Measurements from ENCODE around the gene RARA. TPM values are rescaled to one million over a fixed set of nuclear protein-coding genes. Genes with fewer than 3 reads are reported as not detected.

Gene RARA
- total RNA-seq (2012; rRNA removed) (7.2 and 9.0 TPM in 2 replicates), polyA plus RNA-seq (2012; rRNA removed) (12.7 and 13.6 TPM in 2 replicates), Bru-seq, nascent RNA (percentile 56 among the genes with signal in this experiment), BruChase-seq, experiment 1, labeled RNA remaining after a 6-hour chase (percentile 57 among the genes with signal in this experiment), BruChase-seq, experiment 2, labeled RNA remaining after a 2-hour chase (percentile 57 among the genes with signal in this experiment)
- polyA plus RNA-seq (2012; cell fraction: cytosol; rRNA removed): 11.3 and 18.9 TPM in 2 replicates
- polyA plus RNA-seq (2012; cell fraction: nucleus; rRNA removed; ENCODE audit: low replicate concordance): 11.5 and 14.7 TPM in 2 replicates
- long read RNA-seq, transcript RARA-202 (8 exons, 2,285 nt): major isoform, 10 of 16 reads
- long read RNA-seq, partial matches to known transcripts: 4 of 16 reads
- long read RNA-seq, other reads (novel, unspliced or antisense): 2 of 16 reads

- H3K18ac ChIP-seq (ENCODE audit: low read depth, low read length): peak within 1 kb of the TSS; percentile 5
- peak within 1 kb of the TSS; percentile 39; the same call in 1 of the 2 replicates for H4K91ac ChIP-seq (ENCODE audit: insufficient read depth, low read depth, low read length)
- H2BK20ac ChIP-seq (ENCODE audit: low read depth, low read length): peak within 1 kb of the TSS; percentile 45
- no peak within 1 kb of the TSS; the same call in 1 of the 2 replicates for H3K27ac ChIP-seq (ENCODE audit: insufficient read depth, low read length)
- H3K36me3 ChIP-seq (ENCODE audit: control insufficient read depth, insufficient read depth, low read length): no peaks in the 10 kb centered on the region
- H2BK5ac ChIP-seq (ENCODE audit: low read depth, low read length, poor library complexity, severe bottlenecking): no peak within 1 kb of the TSS
- in situ Hi-C loops (cut with MboI; ENCODE audit: low sequenced_read_pairs) (no loop called here), intact Hi-C loops (cut with micrococcal nuclease) (no loop called here), dilution Hi-C loops (cut with HindIII; ENCODE audit: low sequenced_read_pairs, unreplicated experiment) (no loop called here)
- ChIA-PET POLR2A (ENCODE audit: unreplicated experiment) (interaction anchor here (0.5 to 0.9 kb wide), 2 partner anchors 52 to 56 kb away, joined by 3 to 5 read pairs; partner anchors contain the start of gene GJD3), CTCF (interaction anchor here (1.0 kb wide), 1 partner anchor 8 kb away, joined by 3 read pairs; no protein-coding TSS in a partner anchor)
- H3K9me1 ChIP-seq (ENCODE audit: insufficient read depth, low read length): peaks cover 23% of the 10 kb centered on the region
- peak within 1 kb of the TSS; percentile 57; the same call in 1 of the 2 replicates for H2BK120ac ChIP-seq (ENCODE audit: low read depth, low read length)
- peak within 1 kb of the TSS; percentile 88 for H2AFZ ChIP-seq (replicated peaks; ENCODE audit: low read length, poor library complexity)
- peaks cover 4% of the 10 kb centered on the region; the same call in 1 of the 2 replicates for H4K20me1 ChIP-seq (ENCODE audit: insufficient read depth, low read length)
- peaks cover 0 to 10% of the 10 kb centered on the region in 2 experiments; a peak in 2 of 4 replicates for H3K79me1 ChIP-seq (ENCODE audit: low read depth in 1 of 2, low read length in 2 of 2)
- H4K5ac ChIP-seq (ENCODE audit: low read depth, low read length): no peak within 1 kb of the TSS; the same call in 1 of the 2 replicates
- peak within 1 kb of the TSS; percentile 56; the same call in 1 of the 2 replicates for H2AK5ac ChIP-seq (ENCODE audit: low read depth, low read length)
- peak within 1 kb of the TSS; percentile 47 for H2AK9ac ChIP-seq (replicated peaks; ENCODE audit: low read depth, low read length, poor library complexity)
- TF ChIP-seq MAFK (IDR thresholded peaks at IDR 0.05; ENCODE audit: low read depth, low read length) (no peak), ELK1 (IDR thresholded peaks at IDR 0.05; ENCODE audit: borderline replicate concordance, low read depth, low read length) (no peak), USF2 (IDR thresholded peaks at IDR 0.05; ENCODE audit: low read depth, low read length) (no peak), CEBPB (IDR thresholded peaks at IDR 0.05; ENCODE audit: low read depth, low read length) (peak; percentile 57)
- DNase-seq (no peak), ATAC-seq (ENCODE audit: low read depth) (peak; percentile 33; the same call in 1 of the 2 replicates)
- peak within 1 kb of the TSS; percentile 41 for H3K4me3 ChIP-seq (ENCODE audit: insufficient read depth, low read depth, low read length)
- no peaks in the 10 kb centered on the region for H3K9me3 ChIP-seq (ENCODE audit: control insufficient read depth, insufficient read depth, low read length)
- no peaks in the 10 kb centered on the region for H3K27me3 ChIP-seq (ENCODE audit: control insufficient read depth, insufficient read depth, low read length)
- H3K56ac ChIP-seq (ENCODE audit: extremely low read depth, insufficient read depth, low read length): no peak within 1 kb of the TSS
- 0% methylated on average over 4 of the region's 20 CpGs; no CpG with 5 or more reads in 1 of the 2 experiments for WGBS, 2 experiments (ENCODE audit: extremely low coverage in 2 of 2, insufficient read length in 1 of 2)
- H3K4me2 ChIP-seq (ENCODE audit: low read depth, low read length): peak within 1 kb of the TSS; percentile 74
- H3K23ac ChIP-seq (ENCODE audit: low read depth, low read length): peak within 1 kb of the TSS; percentile 43
- peak within 1 kb of the TSS; percentile 74 for H3K14ac ChIP-seq (replicated peaks; ENCODE audit: low read depth, low read length)
- peak within 1 kb of the TSS; percentile 68 for H3K4ac ChIP-seq (ENCODE audit: low read depth, low read length)
- BruUV-seq (replicated peaks): no TSS peak
- peak within 1 kb of the TSS; percentile 38 to 39; a peak in 2 of 4 replicates for H4K8ac ChIP-seq (ENCODE audit: low read depth in 2 of 2, low read length in 2 of 2)
- peak within 1 kb of the TSS; percentile 56; the same call in 1 of the 2 replicates for H3K9ac ChIP-seq (ENCODE audit: low read depth, low read length)
- H3K4me1 ChIP-seq (ENCODE audit: control insufficient read depth, insufficient read depth, low read length): peaks cover 58% of the 10 kb centered on the region
- peak within 1 kb of the TSS; percentile 47; the same call in 2 of the 3 replicates for H2BK15ac ChIP-seq (ENCODE audit: low read depth, low read length)
Observed at GRCh38 chr17:40309031-40309948, at the start of gene RARA. Gene RARA, plus strand, starts transcription at chr17:40309180. Its CDS starts 22,039 bp downstream, at chr17:40331219.

Measured in IMR-90 (cell line).